GM18519 (cell line): ENCODE data around the gene TMED8.
"Not testable (repeated sequence)": the region's sequence is repeated elsewhere in the genome, so short reads cannot be mapped to it uniquely, and the experiment has no call there.

Experiments used
- ATAC-seq: cut with Tn5 transposase; IDR thresholded peaks from one replicate; pipeline ENCODE4 v1.9.1; 2021; ENCODE audit warnings: mild to moderate bottlenecking, moderate library complexity; ENCODE audit not compliant: unreplicated experiment, low FRiP score

Gene TMED8

DNA sequence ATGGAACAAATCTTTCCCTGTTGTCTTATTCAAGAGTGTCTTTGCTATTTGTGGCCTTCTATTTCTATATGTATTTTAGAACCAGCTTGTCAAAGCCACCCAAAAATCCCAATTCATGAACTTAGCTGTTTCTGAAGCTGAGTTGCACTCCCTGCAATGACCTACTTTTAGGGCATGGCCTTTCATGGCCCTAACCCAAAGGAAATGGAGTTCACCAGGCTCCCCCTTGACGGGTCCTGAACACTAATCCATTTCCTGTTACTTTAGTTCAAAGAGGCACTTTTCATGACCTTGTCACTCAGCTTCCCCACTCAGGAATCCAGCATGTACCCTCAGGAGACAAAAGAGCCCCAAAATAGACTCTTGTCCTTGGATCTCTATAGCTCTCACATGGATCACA lies 7.6 kb downstream of the TMED8 start:
- ATAC-seq, result no peak

DNA sequence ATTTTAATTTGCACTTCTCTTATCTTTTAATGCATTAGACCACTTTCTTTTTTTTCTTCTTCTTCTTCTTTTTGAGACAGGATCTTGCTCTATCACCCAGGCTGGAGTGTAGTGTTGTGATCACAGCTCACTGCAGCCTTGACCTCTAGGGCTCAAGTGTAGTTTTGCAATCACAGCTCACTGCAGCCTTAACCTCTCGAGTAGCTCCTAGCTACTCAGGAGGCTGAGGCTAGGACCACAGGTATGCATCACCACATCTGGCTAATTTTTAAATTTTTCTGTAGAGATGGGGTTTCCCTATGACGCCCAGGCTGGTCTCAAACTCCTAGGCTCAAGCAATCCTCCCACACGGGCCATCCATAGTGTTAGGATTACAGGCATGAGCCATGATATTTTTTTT lies 12.7 kb downstream of the TMED8 start:
- no peak for ATAC-seq

DNA sequence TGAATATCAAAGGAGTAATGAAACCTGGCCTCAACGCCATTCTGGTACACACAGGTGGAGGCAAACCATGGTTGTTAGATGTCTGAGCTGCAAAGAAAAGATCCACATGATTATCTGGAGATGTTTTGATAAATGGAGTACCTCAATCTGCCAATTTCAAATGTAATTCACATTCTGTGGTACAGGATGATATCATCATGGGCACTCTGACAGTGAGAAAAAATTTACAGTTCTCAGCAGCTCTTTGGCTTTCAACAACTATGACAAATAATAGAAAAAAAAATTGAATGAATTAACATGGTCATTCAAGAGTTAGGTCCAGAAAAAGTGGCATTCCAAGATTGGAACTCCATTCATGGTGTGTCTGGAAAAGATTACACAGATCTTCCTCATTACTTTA lies 17.3 kb downstream of the TMED8 start:
- ATAC-seq, result no peak

DNA sequence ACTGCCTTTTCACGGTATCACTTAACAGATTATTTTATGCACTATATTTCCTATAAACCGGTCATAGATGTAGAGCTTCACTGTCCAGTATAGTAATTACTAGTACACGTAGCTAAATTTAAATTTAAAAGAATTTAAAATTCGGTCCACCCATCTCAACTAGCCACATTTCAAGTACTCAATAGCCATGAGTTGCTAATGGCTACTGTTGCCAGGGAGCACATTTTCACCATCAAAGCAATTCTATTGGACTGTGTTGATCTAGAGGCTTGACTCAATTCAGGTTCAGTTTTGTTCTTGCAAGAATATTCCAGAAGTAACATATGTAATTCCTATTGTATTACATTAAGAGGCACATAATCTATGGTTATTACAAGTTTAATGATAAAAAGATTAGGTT lies 20.0 kb downstream of the TMED8 start:
- ATAC-seq, result no peak

DNA sequence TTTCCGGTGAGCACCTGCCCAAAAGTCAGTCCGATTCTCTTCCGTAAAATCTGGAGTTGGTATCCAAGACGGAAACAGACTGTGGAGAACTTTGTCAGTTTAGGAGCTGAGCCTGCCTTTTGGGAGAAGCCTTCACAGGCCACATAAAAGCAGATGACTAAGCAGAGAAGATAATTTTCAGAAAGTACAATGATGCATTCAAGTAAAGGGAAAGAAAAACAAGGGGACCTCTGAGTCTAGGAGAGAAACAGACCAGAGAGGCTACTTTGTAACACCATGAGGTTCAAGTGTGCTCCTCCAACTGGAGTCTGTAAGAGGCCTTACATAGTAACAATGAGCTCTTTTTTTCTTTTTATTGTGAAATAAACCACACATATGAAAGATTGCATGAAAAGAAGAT lies 21.1 kb downstream of the TMED8 start:
- no peak for ATAC-seq

DNA sequence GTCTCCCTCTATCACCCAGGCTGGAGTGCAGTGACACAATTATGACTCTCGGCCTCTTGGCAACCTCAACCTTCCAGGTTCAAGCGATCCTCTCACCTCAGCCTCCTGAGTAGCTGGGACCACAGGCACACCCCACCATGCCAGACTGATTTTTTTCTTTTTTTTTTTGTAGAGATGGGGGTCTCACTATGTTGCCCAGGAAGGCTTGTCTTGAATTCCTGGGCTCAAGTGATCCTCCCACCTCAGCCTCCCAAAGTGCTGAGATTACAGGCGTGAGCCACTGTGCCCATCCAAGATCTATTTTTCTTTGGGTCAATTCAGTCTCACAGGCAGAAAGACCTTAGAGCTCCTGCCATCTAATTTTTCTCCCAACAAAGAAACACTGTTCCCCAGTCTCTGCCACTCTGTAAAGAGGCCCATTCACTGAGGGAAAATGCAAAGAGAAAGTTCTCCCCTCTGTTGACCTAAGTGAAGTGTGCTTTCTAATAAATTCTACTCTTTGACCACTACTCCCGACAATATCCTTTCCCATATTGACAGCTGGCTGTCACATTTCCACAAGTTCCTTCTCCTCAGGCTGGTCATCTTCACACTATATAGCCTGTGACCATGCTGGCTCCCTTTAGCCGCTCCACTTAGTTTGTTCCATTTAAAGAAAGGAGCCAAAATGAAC lies 23.3 kb downstream of the TMED8 start:
- no peak for ATAC-seq

DNA sequence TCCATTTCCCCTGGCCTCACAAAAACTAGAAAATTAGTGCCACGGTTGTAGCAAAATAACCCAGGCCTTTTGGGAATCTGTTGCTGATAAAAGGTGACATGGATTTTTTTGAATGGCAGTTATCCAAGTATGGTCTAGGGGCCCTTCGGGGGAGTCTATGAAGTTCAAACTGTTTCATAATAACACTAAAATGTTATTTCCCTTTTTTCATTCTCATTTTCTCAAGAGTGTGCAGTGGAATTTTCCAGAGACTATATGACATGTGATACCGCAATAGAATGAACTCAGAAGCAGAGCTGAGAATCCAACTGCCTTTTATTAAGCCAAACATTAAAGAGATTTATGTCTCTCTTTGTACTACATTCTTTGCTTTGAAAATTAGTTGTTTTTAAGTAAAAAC lies 29.1 kb downstream of the TMED8 start:
- ATAC-seq, result no peak

DNA sequence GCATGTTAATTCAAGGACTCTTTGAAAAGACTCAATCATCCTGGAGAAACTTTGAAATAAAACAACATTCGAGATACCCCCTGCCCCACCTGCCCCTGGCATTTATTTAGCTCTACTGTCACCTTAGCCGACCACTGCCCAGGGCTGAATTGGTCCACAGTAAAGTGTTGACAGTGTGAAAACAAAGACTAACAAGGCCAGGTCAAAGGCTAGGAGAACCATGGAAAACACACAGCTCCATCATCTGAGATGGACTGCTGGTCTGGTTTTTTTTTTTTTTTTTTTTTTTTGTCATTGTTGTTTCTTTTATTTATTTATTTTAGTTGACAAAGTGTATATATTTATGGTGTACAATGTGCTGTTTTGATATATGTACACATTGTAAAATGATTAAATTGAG lies 30.4 kb downstream of the TMED8 start:
- ATAC-seq, result no peak

DNA sequence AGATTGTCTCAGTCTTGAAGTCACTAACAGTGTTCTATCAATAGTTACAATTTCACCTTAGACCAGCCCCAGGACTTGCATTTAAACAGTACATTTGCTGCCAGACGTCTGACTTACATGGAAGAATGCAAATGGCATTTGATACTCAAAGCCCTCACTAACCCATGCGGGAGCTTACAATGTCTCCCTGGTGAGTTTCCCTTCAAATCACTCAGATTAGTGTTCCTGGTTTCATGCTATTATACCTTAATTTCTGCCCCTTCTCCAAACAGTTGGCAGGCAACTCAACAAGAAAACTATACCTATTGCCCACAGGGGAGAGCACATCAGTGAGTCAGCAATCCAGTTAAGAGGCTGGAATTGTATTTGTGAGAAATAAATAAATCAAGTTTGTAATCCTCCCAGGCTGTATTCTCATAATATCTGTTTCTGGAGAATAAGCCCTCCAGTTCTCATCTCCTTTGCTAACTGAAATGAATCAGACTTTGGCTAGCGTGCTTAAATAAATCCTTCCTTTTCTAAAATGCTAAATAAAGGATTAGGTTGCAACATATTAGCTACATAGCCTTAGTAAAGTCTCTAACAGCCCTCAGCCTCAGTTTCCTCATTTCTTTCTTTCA lies 32.4 kb downstream of the TMED8 start:
- ATAC-seq, result no peak

DNA sequence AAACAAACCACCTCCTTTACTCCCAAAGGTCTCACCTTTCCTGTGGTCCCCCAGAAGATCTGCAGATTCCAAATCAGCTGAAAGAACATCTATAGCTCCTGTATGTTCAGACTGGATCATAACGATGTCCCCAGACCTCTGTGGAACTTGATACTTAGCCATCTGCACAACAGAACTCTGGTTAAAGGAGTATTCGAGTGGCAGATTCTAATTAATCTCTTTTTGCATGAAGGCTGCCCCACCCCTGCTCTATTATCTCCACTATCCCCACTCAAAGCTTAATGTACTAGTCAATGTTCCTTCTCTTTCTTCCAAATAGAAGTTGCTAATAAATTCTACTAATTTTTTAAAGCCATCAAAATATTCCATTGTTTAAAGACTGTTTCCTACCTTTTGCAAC lies 33.2 kb downstream of the TMED8 start:
- ATAC-seq, result no peak

DNA sequence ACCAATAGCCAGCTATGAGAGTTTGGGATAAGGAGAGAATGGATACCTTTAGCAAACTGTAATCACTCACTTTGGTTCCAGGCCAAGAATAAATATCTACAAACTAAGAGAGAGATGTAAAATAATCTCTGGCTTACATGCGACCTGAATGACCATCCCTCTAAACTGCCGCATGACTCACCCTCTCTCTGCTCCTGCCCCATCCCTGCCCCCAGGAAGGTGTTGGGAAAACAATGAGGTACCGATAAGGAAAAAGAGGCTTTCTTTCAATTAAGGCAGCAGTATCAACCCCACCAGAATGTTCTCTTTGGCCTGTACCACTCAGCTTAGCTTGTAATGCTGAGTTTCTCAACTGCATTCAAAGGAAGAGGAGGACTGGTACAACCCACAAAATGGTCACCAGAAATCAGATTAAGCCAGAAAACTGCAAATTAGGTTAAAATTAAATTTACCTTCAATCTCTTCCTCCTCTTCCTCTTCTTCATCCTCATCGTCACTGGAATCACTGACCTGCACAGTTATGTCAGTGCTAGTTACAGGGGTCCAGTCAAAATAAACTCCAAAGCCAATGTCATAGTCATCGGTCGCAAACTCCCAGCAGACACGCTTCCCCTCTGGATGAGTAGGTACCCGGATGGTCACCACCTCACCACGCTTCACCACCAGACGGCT lies 34.0 kb downstream of the TMED8 start:
- ATAC-seq, result no peak

DNA sequence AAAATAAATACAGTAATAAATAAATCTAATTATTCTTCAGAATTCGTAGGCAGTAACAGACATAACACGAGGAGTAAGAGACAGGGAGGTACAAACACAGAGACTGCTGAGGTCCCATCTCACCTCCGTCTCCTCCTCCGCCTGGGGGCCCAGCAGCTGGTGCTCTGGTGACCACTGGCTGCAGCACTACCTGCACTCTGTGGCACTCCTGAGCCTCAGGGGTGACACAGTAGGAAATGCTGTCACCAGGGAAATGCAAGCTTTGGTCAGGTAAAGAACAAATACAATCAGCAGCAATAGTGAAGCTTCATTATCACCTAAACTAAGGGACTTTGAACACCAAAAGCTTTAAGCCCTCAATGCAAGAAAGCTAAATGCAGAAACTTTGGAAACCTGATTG lies 36.5 kb downstream of the TMED8 start:
- no peak for ATAC-seq

DNA sequence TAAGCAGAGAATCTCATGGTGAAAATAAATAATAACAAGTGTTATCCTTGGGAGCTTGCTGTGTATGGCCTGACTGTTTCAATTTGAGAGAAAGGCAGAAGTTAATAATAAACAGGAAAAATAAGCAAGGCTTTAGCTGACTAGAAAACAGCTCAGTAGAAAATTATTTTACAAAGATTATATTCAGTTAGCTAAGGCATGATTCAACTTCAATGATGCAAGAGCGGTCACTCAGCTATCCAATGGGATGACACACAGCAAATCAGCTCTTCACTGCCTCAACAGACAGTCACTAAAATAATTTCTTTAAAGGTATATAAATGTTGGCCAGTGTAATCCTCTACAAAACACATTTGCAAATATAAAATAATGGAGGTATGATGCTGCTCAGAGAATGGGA lies 37.5 kb downstream of the TMED8 start:
- ATAC-seq, result no peak

DNA sequence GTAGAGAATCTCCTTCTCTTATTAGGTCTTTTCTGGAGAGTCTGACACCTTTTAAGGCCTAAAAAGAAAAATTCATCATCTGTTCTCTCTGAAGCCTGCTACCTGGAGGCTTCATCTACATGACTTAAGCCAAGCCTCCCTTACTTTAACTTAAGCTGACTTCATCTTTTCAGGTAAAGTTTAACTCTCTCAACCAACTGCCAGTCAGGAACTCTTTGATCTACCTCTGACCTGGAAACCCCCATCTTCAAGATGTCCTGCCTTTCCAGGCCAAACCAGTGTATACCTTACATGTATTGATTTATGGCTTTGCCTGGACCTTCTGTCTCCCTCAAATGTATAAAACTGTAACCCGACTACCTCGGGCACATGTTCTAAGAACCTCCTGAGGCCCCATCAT lies 38.6 kb downstream of the TMED8 start:
- ATAC-seq, result no peak

DNA sequence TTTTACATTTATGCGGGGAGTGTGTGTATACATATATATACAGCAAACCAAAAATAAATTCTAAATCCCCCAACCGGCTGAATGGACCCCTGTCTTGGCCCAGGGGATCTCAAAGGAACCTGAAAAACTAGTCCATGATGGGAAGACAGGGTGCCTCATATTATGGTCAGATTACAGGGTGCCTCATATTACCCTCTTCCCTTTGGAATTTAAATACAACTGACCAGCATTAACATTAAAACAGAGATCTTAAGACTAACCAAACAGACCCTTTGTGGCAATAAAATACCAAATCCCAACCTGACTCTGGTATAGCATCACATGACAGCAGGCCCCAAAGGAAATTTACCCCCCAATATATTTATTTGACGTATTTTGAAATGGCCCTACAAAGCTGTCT lies 39.0 kb downstream of the TMED8 start:
- no peak for ATAC-seq

DNA sequence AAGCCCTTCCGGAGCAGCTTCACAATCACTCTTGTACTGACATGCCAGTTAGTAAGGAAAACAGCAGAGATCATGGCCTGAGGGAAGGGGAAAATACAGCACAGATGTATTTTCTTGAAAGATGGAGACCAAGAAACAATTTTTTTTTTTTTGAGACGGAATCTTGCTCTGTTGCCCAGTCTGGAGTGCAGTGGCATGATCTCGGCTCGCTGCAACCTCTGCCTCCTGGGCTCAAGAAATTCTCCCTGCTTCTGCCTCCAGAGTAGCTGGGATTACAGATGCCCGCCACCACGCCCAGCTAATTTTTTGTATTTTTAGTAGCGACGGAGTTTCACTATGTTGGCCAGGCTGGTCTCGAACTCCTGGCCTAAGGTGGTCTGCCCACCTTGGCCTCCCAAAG lies 39.6 kb downstream of the TMED8 start:
- not testable (repeated sequence) for ATAC-seq

DNA sequence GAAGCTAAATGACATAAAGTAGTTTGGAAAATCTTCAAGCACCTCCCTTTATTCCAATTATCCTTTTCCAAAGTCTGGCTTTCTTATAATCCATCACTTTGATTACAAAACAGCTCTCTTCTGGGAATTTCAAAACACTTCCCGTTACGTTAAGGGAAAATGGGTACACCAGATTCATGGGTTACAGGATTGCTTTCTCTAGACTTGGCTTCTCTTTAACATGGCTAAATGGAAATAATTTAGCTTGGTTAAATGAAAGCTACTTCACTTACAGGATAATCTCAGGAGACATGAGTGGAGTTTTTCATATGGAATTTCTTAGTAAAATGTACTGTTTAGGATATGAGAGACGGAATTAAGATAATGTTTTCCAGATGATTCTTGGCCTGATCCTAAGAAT lies 41.3 kb downstream of the TMED8 start:
- ATAC-seq, result no peak

DNA sequence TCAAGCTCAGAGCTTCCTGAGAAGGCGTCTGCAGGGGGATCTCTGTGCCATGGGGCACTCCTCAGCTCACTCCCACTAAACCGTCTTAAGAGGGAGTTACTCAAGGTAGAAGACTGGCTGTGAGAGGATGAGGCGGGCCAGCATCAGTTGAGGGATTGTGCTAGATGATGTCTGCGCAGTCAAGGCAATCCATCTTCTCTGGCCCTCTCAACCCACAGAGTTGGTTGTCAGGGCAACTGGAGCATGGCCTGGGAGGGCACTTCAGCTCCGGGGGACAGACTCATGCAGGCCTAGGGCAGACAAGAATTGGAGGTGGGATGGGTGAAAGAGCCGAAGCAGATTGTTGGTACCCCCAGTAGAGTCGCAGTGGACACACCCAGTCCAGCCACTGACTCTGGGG lies 47.0 kb downstream of the TMED8 start:
- no peak for ATAC-seq

DNA sequence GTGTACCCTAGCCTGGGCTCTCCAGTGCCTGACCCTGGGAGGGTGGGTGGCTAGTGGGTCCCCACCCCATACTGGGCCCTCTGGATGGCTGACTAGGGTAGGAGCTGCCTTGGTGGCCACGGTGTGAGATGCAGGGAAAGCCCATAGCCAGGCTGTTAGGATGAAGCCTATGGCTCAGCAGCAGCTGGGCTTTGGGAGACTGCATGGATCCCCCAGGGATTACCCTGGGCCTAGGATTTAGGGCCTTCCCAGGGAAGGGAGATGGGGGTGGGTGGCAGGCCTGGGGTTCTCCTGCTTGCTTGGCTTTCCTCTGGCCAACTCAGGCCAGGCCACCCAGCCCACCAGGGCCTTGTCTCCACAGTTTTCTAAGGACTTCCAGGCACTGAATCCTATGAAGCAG lies 49.8 kb downstream of the TMED8 start:
- ATAC-seq, result no peak

DNA sequence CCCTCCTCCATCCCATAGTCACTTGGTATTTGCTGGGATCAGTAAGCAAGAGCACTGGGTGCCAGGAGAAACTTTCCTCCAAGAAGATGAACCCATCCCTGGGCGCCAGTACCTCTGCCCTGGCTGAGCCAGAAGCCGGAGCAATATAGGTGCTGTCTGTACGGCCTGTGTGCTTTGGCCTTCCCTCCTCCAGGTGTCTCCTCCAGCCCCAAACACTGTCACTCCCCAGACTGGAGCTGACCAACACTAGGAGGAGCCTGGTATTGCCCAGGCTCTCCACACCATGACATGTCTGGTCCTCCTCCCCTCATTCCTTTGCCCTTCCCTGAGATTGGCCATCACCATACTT lies 51.2 kb downstream of the TMED8 start:
- no peak for ATAC-seq

DNA sequence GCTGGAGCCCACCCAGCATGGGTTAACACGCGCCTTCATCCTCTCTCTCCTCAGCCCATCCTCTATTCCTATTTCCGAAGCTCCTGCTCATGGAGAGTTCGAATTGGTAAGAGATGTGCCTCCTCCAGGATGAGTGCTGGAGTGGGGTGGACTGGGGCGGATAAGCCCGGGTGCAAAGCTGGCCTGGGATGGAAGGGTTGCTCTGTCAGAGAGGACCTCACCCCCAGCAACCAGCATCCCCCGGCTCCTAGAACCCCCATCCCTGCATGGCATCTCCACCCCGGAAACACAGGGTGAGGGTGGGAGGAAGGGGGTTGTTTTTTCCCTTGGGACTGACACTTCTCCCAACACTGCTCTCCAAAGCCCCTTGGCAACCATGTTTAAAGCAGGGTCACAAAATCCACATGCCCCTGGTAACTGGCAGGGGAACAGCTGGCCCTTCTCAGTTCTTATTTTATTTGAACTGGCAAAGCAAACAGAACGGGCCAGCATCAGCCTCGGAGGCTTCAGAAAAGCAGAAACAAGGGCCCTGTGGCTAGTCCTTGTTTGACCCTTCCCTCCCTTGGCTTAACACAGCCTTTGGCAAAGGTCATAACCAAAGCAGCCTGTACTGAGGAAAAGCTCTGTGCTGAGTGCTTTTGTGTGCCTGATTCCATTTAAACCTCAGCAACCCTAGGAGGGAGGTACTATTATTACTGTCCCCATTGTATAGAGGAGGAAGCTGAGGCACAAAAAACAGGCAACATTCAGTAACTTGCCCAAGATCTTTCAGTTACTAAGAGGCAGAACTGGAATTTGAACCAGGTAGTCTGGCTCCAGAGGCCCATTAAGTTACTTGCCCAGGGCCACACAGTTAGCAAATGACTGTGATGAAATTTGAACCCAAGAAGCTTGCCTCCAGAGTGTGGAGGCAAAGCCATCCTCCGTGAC lies 51.8 kb downstream of the TMED8 start:
- no peak for ATAC-seq
